GM19025 (cell line): ENCODE results near the gene RAB15.

ENCODE experiments used
- ATAC-seq: cut with Tn5 transposase; IDR thresholded peaks from one replicate; pipeline ENCODE4 v1.9.1; 2021; ENCODE audit warnings: mild to moderate bottlenecking, low read depth, moderate library complexity; ENCODE audit not compliant: unreplicated experiment

The RAB15 gene

DNA sequence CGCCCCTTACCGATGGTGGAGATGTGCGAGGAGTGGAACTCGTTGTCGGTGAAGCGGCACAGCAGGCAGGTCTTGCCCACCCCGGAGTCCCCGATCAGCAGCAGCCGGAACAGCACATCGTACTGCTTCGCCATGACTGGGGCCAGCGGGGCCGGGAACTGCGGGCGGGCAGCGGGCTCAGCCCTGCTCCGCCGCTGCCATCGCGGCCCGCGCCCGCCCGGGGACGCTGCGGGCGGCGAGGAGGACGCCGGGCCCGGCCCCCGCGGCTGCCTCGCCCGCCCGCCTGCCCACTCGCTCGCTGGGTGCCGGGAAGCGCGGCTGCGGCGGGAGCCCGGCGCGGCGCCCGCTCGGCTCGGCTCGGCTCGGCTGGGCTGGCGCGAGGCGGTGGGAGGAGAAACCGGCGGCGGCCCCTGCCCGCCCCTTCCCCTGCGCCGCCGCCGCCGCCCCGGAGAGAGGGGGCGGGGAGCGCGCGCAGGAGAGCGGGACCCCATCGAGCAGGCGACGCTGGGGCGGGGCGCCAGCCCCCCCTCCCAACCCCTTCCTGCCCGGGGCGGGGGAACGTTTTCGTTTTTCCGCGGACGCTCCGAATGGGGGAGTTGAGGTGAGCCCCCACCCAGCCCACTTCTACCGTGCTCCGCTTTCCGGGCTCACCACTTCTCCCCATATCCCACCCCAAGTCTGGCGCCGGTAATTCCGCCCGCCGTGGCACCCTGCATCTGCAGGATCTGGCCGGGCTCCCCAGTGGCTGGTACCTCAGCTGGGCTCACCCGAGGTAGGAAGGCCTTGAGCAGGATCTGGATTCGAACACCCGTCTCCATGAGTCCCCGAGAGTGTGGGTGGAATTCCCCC lies at the start of gene RAB15:
Gene RAB15 (minus strand): TSS at position 394 of the 849 bp plus-strand sequence. CDS start 260 bp downstream, at position 134.
- ATAC-seq: peak; percentile 42

DNA sequence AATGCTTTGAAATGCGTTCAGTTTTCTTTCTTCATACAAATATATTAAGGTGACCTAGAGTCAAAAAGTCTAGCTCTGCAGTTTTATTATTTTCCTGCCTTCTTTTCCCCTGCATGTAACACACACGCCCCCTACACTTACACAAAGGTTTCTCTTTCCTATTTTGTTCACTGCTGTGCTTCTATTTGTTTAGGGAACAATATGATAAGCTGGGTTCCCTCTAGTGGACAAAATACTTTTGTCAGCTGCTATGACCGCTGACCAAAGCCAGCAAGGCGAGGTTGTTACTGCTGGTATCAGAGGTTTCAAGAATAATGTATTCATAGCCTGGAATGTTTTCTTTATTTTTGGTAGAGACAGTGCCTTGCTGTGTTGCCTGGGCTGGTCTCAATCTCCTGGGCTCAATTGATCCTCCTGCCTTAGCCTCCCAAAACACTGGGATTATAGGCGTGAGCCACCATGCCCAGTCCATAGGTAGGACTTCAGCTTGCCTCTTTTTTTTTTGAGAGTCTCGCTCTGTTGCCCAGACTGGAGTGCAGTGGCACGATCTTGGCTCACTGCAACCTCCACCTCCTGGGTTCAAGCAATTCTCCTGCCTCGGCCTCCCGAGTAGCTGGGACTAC lies 47.9 kb upstream of the RAB15 start:
- ATAC-seq: no peak

DNA sequence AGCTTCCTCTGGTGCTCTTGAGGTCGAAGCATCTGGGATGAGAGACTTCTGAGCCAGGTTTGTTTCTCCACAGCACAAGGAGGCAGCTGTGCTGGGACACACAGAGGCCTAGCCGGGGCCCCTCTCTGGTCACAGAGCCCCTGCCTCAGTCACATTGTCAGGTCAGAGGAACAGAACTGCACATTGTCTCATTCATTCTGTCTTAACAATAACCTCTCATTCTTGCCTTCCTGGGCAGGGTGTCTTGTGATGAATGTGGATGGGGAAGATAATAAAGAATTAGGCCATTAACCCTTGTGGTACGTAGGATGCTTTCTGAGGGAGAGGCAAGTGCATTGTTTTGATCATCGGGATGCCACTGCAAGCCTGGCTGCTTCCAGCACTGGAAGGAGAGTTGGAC lies 44.3 kb upstream of the RAB15 start:
- ATAC-seq: no peak

DNA sequence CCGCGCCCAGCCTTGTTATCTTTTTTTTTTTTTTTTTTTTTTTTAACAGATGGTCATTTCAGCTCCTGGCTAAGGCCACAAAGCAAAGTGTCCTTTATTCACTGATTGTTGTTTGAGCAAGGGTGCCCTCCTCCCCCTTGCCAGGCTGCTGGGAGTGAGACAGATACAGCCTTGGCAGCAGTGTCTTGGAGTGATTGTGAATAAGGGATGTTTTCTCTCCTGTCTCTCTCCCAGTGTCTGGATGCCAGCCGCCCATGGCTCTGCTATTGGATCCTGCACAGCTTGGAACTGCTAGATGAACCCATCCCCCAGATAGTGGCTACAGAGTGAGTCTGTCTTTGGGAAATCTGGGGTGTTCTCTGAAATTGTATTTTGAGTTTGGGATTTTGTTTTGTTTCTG lies 43.3 kb upstream of the RAB15 start:
- ATAC-seq: no peak

GRCh38 chr14:65012353-65012752 lies 40.2 kb upstream of the RAB15 start:
- no peak for ATAC-seq

DNA sequence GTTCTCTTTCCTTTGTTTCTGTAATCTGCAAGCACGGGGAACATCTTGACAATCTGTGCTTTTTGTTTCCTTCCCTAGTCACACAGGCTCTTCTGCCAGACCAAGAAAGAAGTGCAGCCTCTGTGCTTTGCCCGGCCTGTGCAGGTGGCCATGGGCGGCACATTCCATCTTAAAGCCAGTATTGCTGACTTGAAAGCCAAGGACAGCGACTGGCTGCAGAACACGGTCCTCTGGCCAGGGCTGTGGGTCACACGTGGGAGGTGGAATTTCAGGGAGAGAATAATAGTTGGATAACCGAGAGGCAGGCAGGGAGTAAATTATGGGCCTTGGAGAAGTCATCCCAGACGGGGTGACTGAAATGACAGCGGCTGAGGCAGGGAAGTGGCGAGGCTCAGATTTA lies 39.4 kb upstream of the RAB15 start:
- ATAC-seq: no peak

DNA sequence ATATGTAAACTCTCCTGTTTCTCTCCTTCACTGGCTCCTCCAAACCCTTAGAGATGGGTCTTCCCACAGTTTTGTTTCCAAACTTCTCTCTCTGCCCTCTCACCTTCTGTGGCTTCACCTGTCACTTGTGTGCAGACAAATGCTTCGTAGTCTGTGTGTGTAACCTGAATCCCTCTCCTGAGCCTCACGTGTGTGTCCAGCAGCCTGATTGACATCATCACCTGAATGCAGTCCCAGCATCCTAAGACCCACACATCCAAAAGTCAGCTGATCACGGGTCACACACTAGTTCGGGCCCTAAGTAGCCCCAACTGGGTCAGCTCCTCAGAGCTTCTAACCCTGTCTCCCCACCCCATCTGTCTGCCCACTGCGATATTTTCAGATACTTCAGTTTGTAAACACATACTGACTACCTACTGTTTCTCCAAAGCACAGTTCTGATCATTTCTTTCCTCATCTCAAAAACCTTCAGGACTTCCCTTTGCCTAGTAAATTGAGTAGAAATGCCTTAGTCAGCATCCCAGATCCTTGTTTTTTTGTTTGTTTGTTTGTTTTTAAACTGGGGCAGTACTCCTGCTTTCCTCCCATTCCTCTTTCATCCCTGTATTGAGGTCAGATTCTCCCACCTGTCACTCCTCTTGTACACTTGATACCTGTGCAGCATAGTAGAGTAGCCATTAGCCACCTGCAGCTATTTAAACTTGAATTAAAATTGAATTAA lies 38.2 kb upstream of the RAB15 start:
- ATAC-seq: no peak

DNA sequence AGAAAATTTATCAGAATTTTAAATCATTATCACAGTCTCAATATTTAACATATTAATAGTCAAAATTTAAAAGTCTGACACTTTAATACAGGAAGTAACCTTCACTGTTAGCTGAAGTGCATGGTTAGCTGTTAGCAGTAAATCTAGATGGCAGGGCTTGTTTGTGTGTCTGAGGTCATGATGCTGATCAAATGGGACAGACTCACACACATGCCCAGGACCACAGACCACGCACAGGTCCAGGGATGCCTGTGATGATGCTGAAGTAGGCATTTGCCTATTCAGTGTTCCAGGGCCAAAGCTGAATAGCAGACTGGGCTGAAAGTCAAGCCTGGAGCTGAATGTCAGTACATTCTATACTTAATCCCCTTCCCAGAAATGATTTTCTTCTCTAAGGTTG lies 35.1 kb upstream of the RAB15 start:
- ATAC-seq: no peak

DNA sequence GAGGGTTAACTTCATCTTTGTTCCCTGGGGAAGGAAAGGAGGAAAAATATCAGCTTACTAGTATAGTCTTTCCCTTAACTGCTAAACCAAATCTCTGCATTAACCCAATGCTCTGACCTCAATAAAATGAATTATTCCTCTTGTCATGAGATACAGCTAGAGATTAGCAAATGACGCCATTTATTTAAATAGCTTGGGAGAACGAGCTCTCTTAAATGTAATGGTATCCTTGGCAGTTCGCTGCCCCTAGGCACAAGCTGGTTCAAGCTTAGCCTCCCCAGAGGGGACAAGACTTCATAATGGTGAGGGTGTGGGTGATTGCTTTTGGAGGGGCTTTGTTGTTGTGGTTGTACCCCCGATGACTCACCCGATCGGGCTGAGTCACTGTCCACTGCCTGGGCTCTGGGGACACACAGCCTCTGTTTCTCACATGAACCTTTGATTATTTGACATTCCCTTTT lies 34.2 kb upstream of the RAB15 start:
- ATAC-seq: no peak

GRCh38 chr14:65003394-65003793 lies 31.3 kb upstream of the RAB15 start:
- ATAC-seq: peak; percentile 61

DNA sequence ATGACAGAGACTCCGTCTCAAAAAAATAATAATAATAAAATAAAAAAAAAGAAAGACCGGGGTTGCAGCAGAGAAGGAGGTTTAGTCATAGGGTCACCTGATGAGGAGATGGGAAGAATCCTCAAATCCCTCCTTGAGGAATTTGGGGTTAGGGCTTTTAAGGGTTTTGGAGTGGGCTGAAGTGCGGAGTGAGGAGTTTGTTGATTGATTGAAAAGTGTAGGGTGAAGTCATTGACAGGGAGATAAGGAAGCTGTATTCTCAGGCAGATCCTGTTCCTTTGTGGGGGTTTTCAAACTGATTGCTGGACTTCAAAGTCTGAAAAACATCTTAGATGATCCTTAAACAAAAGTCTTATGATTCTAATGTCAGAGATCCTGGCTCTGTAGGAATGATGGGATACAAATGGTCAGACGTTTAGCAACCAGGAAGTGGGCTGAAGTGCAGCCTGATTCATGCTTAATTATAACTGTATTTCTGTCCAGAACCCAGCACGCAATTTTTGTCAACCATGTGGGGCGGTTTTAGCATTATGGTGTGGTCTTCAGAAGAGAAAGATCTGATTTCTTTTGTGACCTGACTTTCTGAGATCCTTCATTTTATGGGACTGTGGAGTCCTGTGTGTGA lies 30.6 kb upstream of the RAB15 start:
- ATAC-seq: no peak

DNA sequence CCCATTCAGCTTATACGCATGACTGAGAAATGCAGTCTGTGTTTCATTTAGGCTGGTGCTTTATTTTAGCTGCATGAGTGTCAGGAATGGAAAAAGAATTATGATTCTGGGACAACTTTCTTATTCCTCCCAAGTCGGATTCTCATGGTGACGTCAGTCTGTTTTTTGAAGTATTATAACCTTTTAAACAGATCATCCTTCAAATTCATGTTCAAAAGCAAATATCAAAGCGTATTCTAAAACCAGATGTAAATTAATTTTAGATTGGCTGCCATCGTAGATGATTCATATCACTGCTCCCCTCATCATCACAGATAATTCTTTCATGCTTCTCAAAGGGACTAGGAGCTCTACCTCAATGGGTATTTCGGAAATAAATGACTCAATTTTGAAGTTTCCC lies 29.6 kb upstream of the RAB15 start:
- ATAC-seq: no peak

DNA sequence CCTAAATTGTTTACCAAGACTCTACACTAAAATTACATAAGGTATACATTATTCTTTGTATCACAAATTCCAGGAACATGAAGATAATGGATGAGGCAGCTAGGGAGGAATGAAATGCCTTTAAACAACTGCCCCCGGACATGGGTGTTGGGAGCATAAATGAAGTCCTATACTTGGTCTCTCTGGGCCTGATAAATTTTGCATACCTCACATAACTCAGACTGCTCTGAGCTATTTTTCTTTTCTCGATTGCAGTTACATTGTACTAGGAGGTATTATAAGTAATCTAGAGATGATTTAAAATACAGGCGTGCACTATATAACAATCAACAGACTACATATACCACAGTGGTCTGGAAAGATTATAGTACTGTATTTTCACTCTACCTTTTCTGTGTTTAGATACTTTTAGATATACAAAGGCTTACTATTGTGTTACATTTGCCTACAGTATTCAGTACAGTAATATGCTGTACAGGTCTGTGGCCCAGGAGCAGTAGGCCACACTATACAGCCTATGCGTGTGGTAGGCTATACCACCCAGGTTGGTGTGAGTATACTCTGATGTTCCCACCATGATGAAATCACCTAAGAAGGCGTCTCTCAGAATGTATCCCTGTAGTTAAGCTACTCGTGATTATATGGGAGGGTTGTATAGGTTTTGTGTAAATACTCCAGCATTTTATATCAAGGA lies 28.9 kb upstream of the RAB15 start:
- ATAC-seq: no peak

DNA sequence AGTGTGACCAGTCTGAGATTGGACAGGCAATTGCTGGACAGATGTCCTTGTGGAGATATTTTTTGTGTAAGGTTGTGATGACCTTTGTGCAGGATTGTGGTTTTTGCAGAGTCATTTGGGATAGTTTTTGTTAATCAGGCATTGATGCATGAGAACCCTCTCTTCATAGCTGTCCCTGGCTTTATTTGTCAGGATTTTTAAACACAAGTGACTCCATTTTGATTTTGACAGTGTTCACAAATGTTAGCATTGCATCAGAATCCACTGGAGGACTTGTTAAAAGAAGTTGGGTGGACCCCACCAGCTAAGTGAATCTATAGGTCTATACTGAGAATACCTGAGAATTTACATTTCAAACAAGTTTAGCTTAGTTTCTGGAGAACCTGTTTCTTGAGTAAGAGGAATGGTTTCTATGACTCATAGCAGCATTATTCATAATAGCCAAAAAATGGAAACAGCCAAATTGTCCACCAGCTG lies 26.4 kb upstream of the RAB15 start:
- no peak for ATAC-seq

- ATAC-seq: no peak
Observed at GRCh38 chr14:64997108-64997794, 25.1 kb upstream of the RAB15 start.

GRCh38 chr14:64995291-64995690 lies 23.2 kb upstream of the RAB15 start:
- ATAC-seq: no peak

DNA sequence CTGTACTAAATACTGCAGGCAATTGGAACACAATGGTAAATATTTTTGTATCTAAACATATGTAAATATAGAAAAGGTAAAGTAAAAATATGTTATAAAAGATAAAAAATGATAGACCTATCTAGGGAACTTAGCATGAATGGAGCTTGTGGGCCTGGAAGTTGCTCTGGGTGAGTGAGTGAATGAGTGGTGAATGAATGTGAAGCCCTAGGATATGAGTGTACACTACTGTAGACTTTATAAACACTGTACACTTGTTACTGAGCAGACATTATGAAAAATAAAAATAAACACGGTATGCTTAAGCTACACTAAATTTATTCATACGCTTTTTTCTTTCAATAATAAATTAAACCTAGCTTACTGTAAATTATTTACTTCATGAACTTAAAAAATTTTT lies 22.4 kb upstream of the RAB15 start:
- ATAC-seq: no peak

- no peak for ATAC-seq
Observed at GRCh38 chr14:64993266-64993930, 21.3 kb upstream of the RAB15 start.

DNA sequence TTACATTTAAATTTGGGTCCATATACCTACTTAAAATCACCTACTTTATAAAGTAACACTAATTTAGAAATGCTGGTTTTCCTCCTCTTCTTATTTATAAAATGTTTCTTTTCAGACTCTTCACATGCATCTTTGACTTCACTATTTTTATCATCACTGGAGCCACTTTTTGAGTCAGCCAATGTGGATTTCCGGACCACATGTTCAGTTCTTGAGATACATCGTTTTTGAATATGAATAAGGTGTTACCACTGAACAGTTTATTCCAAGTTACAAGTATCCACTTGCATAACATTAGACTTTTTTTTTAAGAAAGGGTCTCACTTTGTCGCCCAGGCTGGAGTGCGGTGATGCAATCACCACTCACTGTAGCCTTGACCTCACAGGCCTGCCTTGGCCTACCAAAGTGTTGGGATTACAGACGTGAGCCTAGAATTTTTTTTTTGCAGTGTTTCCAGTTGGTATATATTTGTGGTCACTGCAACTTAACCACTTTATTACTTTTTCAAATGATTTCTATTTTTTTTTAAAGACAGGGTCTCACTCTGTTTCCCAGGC lies 20.3 kb upstream of the RAB15 start:
- no peak for ATAC-seq
